GM12874 (cell line): ENCODE results near the gene TRPT1.

ENCODE experiments used
- TF ChIP-seq, protein P1 (sequence below): IDR thresholded peaks from 2 replicates; pipeline ENCODE4 v1.5.1; 2011; ENCODE audit warnings: low read depth, mild to moderate bottlenecking, control low read depth, low read length, moderate library complexity; ENCODE audit not compliant: insufficient read depth

Gene TRPT1

DNA sequence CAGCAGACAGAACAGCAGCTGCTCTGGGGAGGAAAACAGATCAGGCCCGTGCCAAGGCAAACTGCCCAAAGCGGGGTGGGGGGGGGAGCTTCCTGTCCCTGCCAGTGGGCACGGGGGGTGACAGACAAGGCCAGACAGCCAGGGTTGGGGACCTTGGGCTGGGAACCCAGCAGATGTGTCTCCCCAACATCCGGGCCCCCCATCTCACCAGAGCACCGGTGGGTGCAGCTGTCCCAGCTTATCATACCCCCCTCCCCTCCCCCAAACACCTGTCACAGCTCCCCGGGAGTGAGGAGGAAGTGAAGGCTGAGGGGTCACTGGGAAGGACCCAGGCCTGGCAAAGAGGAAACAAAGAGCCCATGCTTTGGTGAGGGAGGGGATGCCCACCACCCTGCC lies 19.4 kb upstream of the TRPT1 start:
- TF ChIP-seq, protein P1, sequence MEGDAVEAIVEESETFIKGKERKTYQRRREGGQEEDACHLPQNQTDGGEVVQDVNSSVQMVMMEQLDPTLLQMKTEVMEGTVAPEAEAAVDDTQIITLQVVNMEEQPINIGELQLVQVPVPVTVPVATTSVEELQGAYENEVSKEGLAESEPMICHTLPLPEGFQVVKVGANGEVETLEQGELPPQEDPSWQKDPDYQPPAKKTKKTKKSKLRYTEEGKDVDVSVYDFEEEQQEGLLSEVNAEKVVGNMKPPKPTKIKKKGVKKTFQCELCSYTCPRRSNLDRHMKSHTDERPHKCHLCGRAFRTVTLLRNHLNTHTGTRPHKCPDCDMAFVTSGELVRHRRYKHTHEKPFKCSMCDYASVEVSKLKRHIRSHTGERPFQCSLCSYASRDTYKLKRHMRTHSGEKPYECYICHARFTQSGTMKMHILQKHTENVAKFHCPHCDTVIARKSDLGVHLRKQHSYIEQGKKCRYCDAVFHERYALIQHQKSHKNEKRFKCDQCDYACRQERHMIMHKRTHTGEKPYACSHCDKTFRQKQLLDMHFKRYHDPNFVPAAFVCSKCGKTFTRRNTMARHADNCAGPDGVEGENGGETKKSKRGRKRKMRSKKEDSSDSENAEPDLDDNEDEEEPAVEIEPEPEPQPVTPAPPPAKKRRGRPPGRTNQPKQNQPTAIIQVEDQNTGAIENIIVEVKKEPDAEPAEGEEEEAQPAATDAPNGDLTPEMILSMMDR = no peak

- TF ChIP-seq, protein P1 = no peak
These were observed 19.0 kb upstream of the TRPT1 start for GRCh38 chr11:64244966-64245365.

DNA sequence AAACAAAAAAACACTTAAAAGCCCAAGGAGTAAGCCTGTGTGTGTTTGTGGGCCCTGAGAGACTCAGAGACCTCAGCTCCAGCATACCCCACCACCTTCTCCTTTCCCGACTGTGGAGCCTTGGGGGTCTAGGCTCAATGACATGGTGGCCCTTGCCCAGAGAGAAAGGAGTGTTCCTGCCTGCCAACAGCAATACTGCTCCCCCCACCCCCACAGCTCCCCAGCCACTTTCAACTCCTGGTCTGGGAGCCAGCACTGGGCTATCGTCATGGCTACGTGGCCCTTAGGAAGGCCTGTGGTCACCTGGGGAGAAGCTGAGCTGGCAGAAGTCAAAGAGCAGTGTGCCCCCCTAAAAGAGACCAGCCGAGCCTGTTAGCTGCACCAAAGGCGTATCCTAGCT lies 18.1 kb upstream of the TRPT1 start:
- TF ChIP-seq, protein P1 = no peak

- TF ChIP-seq, protein P1 = no peak
These were observed 17.4 kb upstream of the TRPT1 start for GRCh38 chr11:64243236-64243854.

GRCh38 chr11:64241491-64242374 lies 15.7 kb upstream of the TRPT1 start:
- TF ChIP-seq, protein P1 = no peak

GRCh38 chr11:64241241-64241490 lies 15.2 kb upstream of the TRPT1 start:
- TF ChIP-seq, protein P1 = no peak

DNA sequence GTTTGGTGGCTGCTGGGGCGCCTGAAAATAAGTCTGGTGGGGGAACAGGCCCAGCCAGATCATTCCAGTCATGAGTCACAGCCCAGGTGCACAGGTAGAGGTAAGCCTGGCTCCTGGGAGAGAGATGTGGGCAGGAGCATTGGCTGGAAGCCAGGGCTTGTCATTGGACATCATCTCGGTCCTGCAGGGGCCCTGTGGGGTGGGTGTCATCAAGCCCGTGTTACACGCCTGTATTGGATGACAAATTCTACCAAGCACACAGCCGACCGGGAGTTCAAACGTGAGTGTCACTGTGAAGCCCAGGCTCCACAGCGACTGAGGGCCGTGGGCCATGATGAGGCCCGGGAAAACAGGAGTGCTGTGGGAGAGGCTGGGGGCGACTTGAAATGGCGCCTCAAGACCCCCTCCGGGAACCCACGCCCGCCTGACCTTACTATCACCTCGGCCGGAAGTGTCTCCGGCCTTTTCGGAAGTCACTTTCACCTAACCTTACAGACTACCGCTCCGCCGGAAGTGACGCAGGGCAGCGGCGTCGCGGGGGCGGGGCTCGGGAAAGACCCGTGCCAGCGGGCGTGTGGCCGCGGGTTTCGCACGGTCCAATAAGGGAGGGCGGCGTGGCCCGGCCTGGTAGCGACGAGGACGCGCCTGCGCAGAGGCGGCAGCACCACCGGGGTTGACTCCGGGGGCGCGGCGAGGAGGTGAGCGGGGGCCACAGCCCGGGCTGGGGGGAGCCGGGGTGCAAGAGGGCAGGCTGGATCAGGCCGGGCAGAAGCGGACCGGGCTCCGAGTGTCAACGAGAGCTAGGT lies 14.7 kb upstream of the TRPT1 start, which contains the start of gene FKBP2:
Gene FKBP2 (plus strand): TSS at position 661 of the 806 bp plus-strand sequence. CDS start 1,293 bp downstream, outside the sequence.
- TF ChIP-seq, protein P1 = no peak
